Neural crest cell (in vitro differentiated cells): ENCODE measurements around the gene TMEM272. TPM values are rescaled to one million over a fixed set of nuclear protein-coding genes. Genes with fewer than 3 reads are reported as not detected.

Source experiments
- DNase-seq: peaks from one replicate; pipeline ENCODE4 v3.0.0; 2021; ENCODE audit warnings: low read depth, mixed read lengths, low spot score
- H3K27ac Mint-ChIP-seq: one replicate; pipeline ENCODE4 v1.8.0; 2021; ENCODE audit warnings: mild to moderate bottlenecking, mixed read lengths; ENCODE audit not compliant: unreplicated experiment
- H3K27me3 Mint-ChIP-seq: 2 replicates; pipeline ENCODE4 v1.8.0; 2021; ENCODE audit warnings: low read depth, mild to moderate bottlenecking, mixed read lengths
- H3K36me3 Mint-ChIP-seq: 2 replicates; pipeline ENCODE4 v1.8.0; 2021; ENCODE audit warnings: low read depth, mild to moderate bottlenecking, mixed read lengths
- H3K4me1 Mint-ChIP-seq: 2 replicates; pipeline ENCODE4 v1.8.0; 2021; ENCODE audit warnings: mixed read lengths
- H3K4me3 Mint-ChIP-seq: one replicate; pipeline ENCODE4 v1.8.0; 2021; ENCODE audit warnings: mild to moderate bottlenecking, mixed read lengths
- H3K9me3 Mint-ChIP-seq: 2 replicates; pipeline ENCODE4 v1.8.0; 2021; ENCODE audit warnings: mixed read lengths
- total RNA-seq: library from RNA; stranded (reverse); gene quantifications from 2 replicates; pipeline ENCODE4 v1.2.1, GENCODE V29; 2021
- TF ChIP-seq, protein P1 (sequence below): fragments of 200-600 bp; sonication (generic); conservative IDR thresholded peaks from 2 replicates; pipeline ENCODE4 v1.5.0; 2021; ENCODE audit warnings: antibody characterized with exemption, mild to moderate bottlenecking

The TMEM272 gene
- total RNA-seq, 1 donor from 2014 or later = 0.26 TPM

DNA sequence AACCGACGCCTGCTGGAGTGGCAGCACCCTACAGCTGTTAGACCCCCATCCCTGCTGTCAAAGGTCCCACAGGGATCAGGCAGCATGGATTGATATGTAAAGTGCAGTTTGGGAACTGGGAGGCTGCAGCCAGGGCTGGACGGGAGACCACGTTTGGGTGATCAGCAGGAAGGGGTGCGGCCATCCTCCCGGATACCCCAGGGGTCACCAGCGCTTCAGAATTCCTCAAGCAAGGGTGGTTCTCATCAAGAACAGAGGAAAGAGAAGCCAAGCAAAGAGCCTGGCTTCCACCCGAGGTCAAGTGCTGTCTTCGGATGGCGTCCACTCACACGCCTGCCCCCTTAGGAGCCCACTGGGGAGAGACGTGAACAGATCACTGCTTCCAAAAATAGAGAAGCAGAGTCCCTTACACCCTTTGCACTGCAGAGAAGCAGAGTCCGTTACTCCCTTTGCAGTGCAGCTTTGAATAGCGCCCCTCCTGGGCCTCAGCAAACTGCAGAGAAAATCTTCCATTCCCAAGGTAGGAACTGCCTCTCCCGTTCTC is 76.5 kb downstream of the TMEM272 start:
- no peaks in the 10 kb centered on the region for H3K36me3 Mint-ChIP-seq
- H3K4me3 Mint-ChIP-seq = no peak overlapping the region
- peak overlapping the region; percentile 67 for H3K27ac Mint-ChIP-seq

DNA sequence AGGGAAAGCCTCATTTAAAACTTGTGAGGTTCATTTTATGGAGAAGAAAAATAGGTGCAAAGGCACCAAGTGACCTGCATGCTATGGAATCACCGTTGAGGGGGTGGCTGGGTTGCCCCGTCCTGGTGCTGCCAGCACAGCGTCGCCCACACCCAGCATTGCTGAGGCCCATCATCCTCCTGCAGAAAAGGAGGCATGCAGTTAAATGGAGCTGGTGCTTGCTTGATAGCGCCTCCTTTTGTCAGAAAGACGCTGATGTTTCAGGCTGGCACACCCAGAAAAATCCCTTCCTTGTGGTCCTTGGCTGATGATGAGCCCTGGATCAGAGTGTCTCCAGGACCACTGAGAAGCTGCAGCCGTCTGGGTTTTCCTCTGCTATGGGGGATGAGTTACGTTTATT is 77.9 kb downstream of the TMEM272 start:
- Mint-ChIP-seq H3K27ac (no peak overlapping the region), H3K27me3 (no peaks in the 10 kb centered on the region), H3K4me1 (peaks cover 4% of the 10 kb centered on the region), H3K36me3 (no peaks in the 10 kb centered on the region), H3K9me3 (no peaks in the 10 kb centered on the region), H3K4me3 (no peak overlapping the region)
- DNase-seq = no peak
- TF ChIP-seq, protein P1, sequence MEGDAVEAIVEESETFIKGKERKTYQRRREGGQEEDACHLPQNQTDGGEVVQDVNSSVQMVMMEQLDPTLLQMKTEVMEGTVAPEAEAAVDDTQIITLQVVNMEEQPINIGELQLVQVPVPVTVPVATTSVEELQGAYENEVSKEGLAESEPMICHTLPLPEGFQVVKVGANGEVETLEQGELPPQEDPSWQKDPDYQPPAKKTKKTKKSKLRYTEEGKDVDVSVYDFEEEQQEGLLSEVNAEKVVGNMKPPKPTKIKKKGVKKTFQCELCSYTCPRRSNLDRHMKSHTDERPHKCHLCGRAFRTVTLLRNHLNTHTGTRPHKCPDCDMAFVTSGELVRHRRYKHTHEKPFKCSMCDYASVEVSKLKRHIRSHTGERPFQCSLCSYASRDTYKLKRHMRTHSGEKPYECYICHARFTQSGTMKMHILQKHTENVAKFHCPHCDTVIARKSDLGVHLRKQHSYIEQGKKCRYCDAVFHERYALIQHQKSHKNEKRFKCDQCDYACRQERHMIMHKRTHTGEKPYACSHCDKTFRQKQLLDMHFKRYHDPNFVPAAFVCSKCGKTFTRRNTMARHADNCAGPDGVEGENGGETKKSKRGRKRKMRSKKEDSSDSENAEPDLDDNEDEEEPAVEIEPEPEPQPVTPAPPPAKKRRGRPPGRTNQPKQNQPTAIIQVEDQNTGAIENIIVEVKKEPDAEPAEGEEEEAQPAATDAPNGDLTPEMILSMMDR = no peak

More for the DNA sequence above, 76.5 kb downstream of the TMEM272 start:
- no peaks in the 10 kb centered on the region for H3K27me3 Mint-ChIP-seq
- H3K9me3 Mint-ChIP-seq = no peaks in the 10 kb centered on the region
- DNase-seq = no peak
- peaks cover 4% of the 10 kb centered on the region for H3K4me1 Mint-ChIP-seq
- TF ChIP-seq, protein P1 = peak; percentile 38

DNA sequence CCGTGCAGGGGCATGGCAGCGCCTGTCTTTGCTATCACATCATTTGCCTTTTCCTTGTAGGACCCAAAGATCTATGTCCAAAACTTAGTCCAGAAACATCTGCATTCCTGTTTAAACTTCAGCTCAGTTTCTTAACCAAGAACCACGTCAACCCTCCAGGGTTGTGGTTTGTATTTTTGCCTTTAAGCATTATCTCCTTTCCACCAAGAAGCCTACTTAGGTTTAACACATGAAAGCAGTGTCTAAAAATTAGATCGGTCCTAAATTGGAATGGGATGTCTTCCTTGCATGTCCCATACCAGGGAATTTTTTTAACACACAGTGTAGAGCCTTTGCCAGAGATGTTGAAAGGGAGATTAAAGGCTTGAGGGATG is 79.8 kb downstream of the TMEM272 start:
- H3K4me1 Mint-ChIP-seq = peaks cover 4% of the 10 kb centered on the region
- H3K27ac Mint-ChIP-seq = no peak overlapping the region
- no peaks in the 10 kb centered on the region for H3K36me3 Mint-ChIP-seq
- no peak overlapping the region for H3K4me3 Mint-ChIP-seq
- TF ChIP-seq, protein P1 = no peak
- no peak for DNase-seq
- H3K27me3 Mint-ChIP-seq = no peaks in the 10 kb centered on the region
- H3K9me3 Mint-ChIP-seq = no peaks in the 10 kb centered on the region

DNA sequence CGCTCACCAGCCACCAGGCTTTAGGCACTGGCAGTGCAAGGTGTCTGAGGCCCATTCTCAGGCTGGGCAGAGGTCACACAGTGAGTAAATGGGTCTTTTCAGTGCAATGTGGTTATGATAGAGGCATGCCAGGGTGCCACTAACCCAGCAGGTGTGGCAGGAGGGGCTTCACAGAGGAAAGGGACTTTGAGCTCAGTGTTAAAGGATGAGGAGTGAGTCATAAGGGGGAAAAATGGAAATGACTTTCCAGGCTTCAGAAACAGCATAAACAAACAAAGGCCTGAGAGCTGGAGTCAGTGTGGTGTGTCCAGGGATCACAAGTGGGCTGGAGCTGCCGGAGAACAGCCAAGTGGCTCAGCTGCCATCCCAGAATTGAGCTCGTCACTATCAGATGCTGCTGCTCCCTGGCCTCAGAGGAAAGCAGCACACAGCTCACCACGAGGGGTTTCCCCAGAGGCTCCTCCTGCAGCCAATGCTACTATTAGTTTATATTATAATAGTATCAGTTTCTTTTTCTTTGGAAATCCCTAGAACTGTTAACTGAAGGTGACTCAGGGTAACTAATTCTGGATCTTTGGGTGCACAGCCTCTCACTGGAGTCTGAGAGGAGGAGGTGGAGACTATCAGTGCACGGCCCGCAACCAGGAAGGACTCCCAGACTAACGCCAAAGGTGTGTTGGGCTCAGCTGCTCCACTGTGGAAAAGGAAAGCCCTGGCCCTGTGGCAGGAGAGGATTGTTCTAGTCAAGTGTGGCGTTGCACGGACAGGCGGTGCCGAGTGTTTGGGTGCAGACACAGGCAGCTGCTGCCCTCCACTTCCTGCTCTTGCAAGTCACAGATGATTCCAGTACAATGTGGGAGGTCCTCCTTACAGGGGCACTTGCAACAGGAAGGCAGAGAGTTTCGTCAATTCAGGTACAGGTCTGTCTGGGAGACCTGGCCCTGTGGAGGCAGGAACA is 80.5 kb downstream of the TMEM272 start:
- H3K36me3 Mint-ChIP-seq = no peaks in the 10 kb centered on the region
- DNase-seq = no peak
- TF ChIP-seq, protein P1 = no peak

DNA sequence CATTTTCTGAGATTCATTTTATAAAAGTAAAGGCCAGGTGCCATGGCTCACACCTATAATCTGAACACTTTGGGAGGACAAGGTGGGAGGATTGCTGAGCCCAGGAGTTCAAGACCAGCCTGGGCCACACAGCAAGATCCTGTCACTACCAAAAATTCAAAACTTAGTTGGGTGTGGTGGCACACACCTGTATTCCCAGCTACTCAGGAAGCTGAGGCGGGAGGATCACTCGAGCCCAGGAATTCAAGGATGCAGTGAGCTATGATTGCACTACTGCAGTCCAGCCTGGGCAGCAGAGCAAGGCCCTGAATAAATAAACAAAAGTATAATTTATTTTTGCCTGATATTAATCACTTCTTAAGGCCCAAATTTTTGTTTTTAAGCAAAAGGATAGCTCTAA is 81.5 kb downstream of the TMEM272 start:
- Mint-ChIP-seq H3K36me3 (no peaks in the 10 kb centered on the region), H3K27me3 (no peaks in the 10 kb centered on the region), H3K4me1 (peaks cover 4% of the 10 kb centered on the region), H3K4me3 (no peak overlapping the region), H3K9me3 (no peaks in the 10 kb centered on the region), H3K27ac (no peak overlapping the region)
- no peak for DNase-seq
- TF ChIP-seq, protein P1 = no peak

More for the DNA sequence above, 80.5 kb downstream of the TMEM272 start:
- Mint-ChIP-seq H3K27me3 (no peaks in the 10 kb centered on the region), H3K27ac (peak overlapping the region; percentile 10), H3K4me1 (peaks cover 4% of the 10 kb centered on the region), H3K4me3 (no peak overlapping the region), H3K9me3 (no peaks in the 10 kb centered on the region)

Other genes starting within 250 kb of the TMEM272 start
- gene DHRS12, start 41.0 kb downstream of the TMEM272 start, total RNA-seq = 8.8 and 9.3 TPM in 2 replicates
- not detected in 2 replicates for gene CCDC70, start 16.8 kb upstream of the TMEM272 start, total RNA-seq
- 11.0 and 11.6 TPM in 2 replicates for gene ATP7B, start 166.3 kb upstream of the TMEM272 start, total RNA-seq
- 34.0 and 37.8 TPM in 2 replicates for gene ALG11, start 167.2 kb upstream of the TMEM272 start, total RNA-seq
- 19.7 and 20.5 TPM in 2 replicates for gene UTP14C, start 179.5 kb upstream of the TMEM272 start, total RNA-seq